H1 (cell line): Measurements from ENCODE around the gene VSTM2B. TPM values are rescaled to one million over a fixed set of nuclear protein-coding genes. Genes with fewer than 3 reads are reported as not detected.
A peak's percentile ranks its signal among the peaks of the same experiment; 100 is the strongest.

Source experiments
- CTCF ChIA-PET: fragments of 300-600 bp; sonication (Branson Sonifier 250); formaldehyde crosslinking; loops from one replicate; lab custom pipeline; 2021; ENCODE audit not compliant: partially characterized antibody; lab: Charles Lee
- POLR2A ChIA-PET: fragments of 300-600 bp; sonication (Branson Sonifier 250); formaldehyde crosslinking; loops from one replicate; lab custom pipeline; 2021; ENCODE audit warnings: inconsistent platforms; ENCODE audit not compliant: partially characterized antibody; lab: Charles Lee
- DNase-seq, 2 experiments: peaks; one replicate each; pipeline versions ENCODE4 v3.0.0 to v3.0.0-alpha.2; 2010 to 2022; ENCODE audit warnings: low spot score in 2 of 2, low read depth in 1 of 2, mixed read lengths in 1 of 2
- FAIRE-seq: peaks from 2 replicates; lab custom pipeline; 2011; peaks lifted over from hg19 to GRCh38; lab: Jason Lieb, UNC
- H2AFZ ChIP-seq: 2 replicates; pipeline ENCODE4 v1.8.1; 2012; ENCODE audit warnings: low read length, inconsistent platforms
- H2AK5ac ChIP-seq: 2 replicates; pipeline ENCODE4 v1.6.1; 2013; ENCODE audit warnings: low read depth, low read length
- H2BK120ac ChIP-seq: replicated peaks from 2 replicates; pipeline ENCODE3; 2013; ENCODE audit warnings: low read depth, low read length, inconsistent platforms
- H2BK12ac ChIP-seq: 2 replicates; pipeline ENCODE4 v1.6.1; 2013; ENCODE audit warnings: low read depth, low read length
- H2BK15ac ChIP-seq: 2 replicates; pipeline ENCODE4 v1.6.1; 2013; ENCODE audit warnings: low read length
- H2BK20ac ChIP-seq: 2 replicates; pipeline ENCODE4 v1.6.1; 2013; ENCODE audit warnings: low read length
- H2BK5ac ChIP-seq: 2 replicates; pipeline ENCODE4 v1.6.1; 2013; ENCODE audit warnings: low read depth, low read length
- H3K14ac ChIP-seq: 2 replicates; pipeline ENCODE4 v1.6.1; 2013; ENCODE audit warnings: inconsistent platforms; ENCODE audit not compliant: insufficient read length
- H3K18ac ChIP-seq: 2 replicates; pipeline ENCODE4 v1.6.1; 2013; ENCODE audit warnings: low read length; ENCODE audit errors: extremely low read depth
- H3K23ac ChIP-seq: 2 replicates; pipeline ENCODE4 v1.6.1; 2013; ENCODE audit warnings: inconsistent platforms; ENCODE audit not compliant: insufficient read length
- H3K23me2 ChIP-seq: 2 replicates; pipeline ENCODE4 v1.6.1; 2013; ENCODE audit warnings: low read depth, low read length
- H3K27ac ChIP-seq: 2 replicates; pipeline ENCODE4 v1.6.1; 2011; ENCODE audit warnings: low read depth, low read length, inconsistent platforms
- H3K27me3 ChIP-seq, 4 experiments: replicated peaks in 1 of 4; 1 replicate in 1 of 4; 2 replicates in 3 of 4; pipeline versions ENCODE4 v1.6.1 to v1.8.1; 2011 to 2013; ENCODE audit warnings: low read length in 3 of 4, mild to moderate bottlenecking in 3 of 4, inconsistent platforms in 2 of 4, mixed read lengths in 2 of 4, moderate library complexity in 1 of 4; ENCODE audit not compliant: control insufficient read depth in 3 of 4, insufficient read depth in 3 of 4; ENCODE audit errors: extremely low read depth in 1 of 4
- H3K36me3 ChIP-seq, 4 experiments: 2 replicates each; pipeline versions ENCODE4 v1.6.1 to v1.8.1; 2011 to 2013; ENCODE audit warnings: mild to moderate bottlenecking in 4 of 4, low read length in 3 of 4, moderate library complexity in 2 of 4, control low read depth in 1 of 4, inconsistent platforms in 1 of 4; ENCODE audit not compliant: insufficient read depth in 4 of 4, control insufficient read depth in 2 of 4
- H3K4ac ChIP-seq: replicated peaks from 2 replicates; pipeline ENCODE3; 2013; ENCODE audit warnings: low read length, low read depth, mixed read lengths, inconsistent platforms; ENCODE audit not compliant: insufficient read length
- H3K4me1 ChIP-seq, 4 experiments: replicated peaks in 1 of 4; 1 replicate in 1 of 4; 2 replicates in 3 of 4; pipeline versions ENCODE4 v1.6.1 to v1.8.1; 2011 to 2013; ENCODE audit warnings: low read length in 3 of 4, inconsistent platforms in 2 of 4, mixed read lengths in 1 of 4; ENCODE audit not compliant: insufficient read depth in 4 of 4, control insufficient read depth in 3 of 4
- H3K4me2 ChIP-seq, 2 experiments: 2 replicates each; pipeline versions ENCODE4 v1.6.1 to v1.8.1; 2011 to 2013; ENCODE audit warnings: low read depth in 2 of 2, low read length in 2 of 2, control low read depth in 1 of 2, inconsistent platforms in 1 of 2, mild to moderate bottlenecking in 1 of 2; ENCODE audit not compliant: insufficient read depth in 1 of 2
- H3K4me3 ChIP-seq, 4 experiments: fragments of 200-600, 300-600 bp in 1 of 4; sonication (generic), shearing (Covaris generic), sonication (Bioruptor Twin) in 1 of 4; 2 replicates each; pipeline versions ENCODE4 v1.5.1 to v1.8.1; 2011 to 2016; ENCODE audit warnings: low read length in 4 of 4, low read depth in 3 of 4, control low read depth in 2 of 4, inconsistent platforms in 2 of 4, mild to moderate bottlenecking in 2 of 4, mixed read lengths in 1 of 4, moderate library complexity in 1 of 4; ENCODE audit not compliant: insufficient read depth in 2 of 4; ENCODE audit errors: extremely low read depth in 1 of 4
- H3K56ac ChIP-seq: replicated peaks from 2 replicates; pipeline ENCODE3; 2013; ENCODE audit warnings: low read depth, mild to moderate bottlenecking, mixed read lengths, low read length, inconsistent platforms; ENCODE audit not compliant: insufficient read length
- H3K79me1 ChIP-seq: 2 replicates; pipeline ENCODE4 v1.6.1; 2013; ENCODE audit warnings: low read depth, low read length, control low read depth
- H3K79me2 ChIP-seq, 2 experiments: 2 replicates each; pipeline versions ENCODE4 v1.6.1 to v1.8.1; 2012 to 2013; ENCODE audit warnings: low read length in 2 of 2, mild to moderate bottlenecking in 2 of 2, inconsistent platforms in 1 of 2; ENCODE audit not compliant: insufficient read depth in 2 of 2, control insufficient read depth in 1 of 2
- H3K9ac ChIP-seq, 4 experiments: replicated peaks in 1 of 4; 1 replicate in 1 of 4; 2 replicates in 3 of 4; pipeline versions ENCODE4 v1.6.1 to v1.8.1; 2011 to 2013; ENCODE audit warnings: low read depth in 3 of 4, low read length in 3 of 4, control low read depth in 2 of 4, mild to moderate bottlenecking in 2 of 4, moderate library complexity in 2 of 4, inconsistent platforms in 1 of 4; ENCODE audit errors: extremely low read depth in 1 of 4
- H3K9me3 ChIP-seq, 2 experiments: 2 replicates each; pipeline versions ENCODE4 v1.6.1 to v1.8.1; 2012 to 2013; ENCODE audit warnings: mild to moderate bottlenecking in 2 of 2, moderate library complexity in 2 of 2, control low read depth in 1 of 2, inconsistent platforms in 1 of 2, low read depth in 1 of 2, low read length in 1 of 2, mixed read lengths in 1 of 2; ENCODE audit not compliant: insufficient read depth in 2 of 2
- H4K20me1 ChIP-seq, 2 experiments: replicated peaks in 1 of 2; 2 replicates each; pipeline versions ENCODE3 to v1.8.1; 2011 to 2013; ENCODE audit warnings: inconsistent platforms in 2 of 2, low read length in 2 of 2, mild to moderate bottlenecking in 1 of 2; ENCODE audit not compliant: insufficient read depth in 2 of 2, control insufficient read depth in 1 of 2
- H4K5ac ChIP-seq: 2 replicates; pipeline ENCODE4 v1.6.1; 2013; ENCODE audit warnings: low read length, low read depth, mixed read lengths, inconsistent platforms; ENCODE audit not compliant: insufficient read length
- H4K8ac ChIP-seq: 2 replicates; pipeline ENCODE4 v1.8.0; 2013; ENCODE audit warnings: mild to moderate bottlenecking, moderate library complexity, low read length, inconsistent platforms; ENCODE audit not compliant: insufficient read depth; ENCODE audit errors: extremely low read depth
- H4K91ac ChIP-seq: replicated peaks from 2 replicates; pipeline ENCODE3; 2013; ENCODE audit warnings: low read length, mixed read lengths, inconsistent platforms; ENCODE audit not compliant: insufficient read length
- CBX8 ChIP-seq: fragments of 300-800, 300-1000 bp; sonication (generic); IDR thresholded peaks from 2 replicates; pipeline ENCODE4 v1.7.1; 2016; ENCODE audit warnings: low read depth, low read length, borderline replicate concordance
- CTBP2 ChIP-seq: IDR thresholded peaks from 2 replicates; pipeline ENCODE4 v1.7.0; 2011; ENCODE audit warnings: borderline replicate concordance, mild to moderate bottlenecking, moderate library complexity, mixed read lengths, low read length; ENCODE audit not compliant: insufficient read depth, insufficient read length
- MAFK ChIP-seq: IDR thresholded peaks from 2 replicates; pipeline ENCODE4 v1.6.1; 2012; ENCODE audit warnings: low read depth, mild to moderate bottlenecking, improper control_type of control experiment, low read length
- POU5F1 ChIP-seq: IDR thresholded peaks from 2 replicates; pipeline ENCODE4 v1.6.1; 2011; ENCODE audit warnings: low read depth, mild to moderate bottlenecking, low read length, moderate library complexity
- WGBS, 2 experiments: shearing (Covaris generic) in 1 of 2; methylation state at CpG; one replicate each; pipeline versions ENCODE4 v1.1.6 to v1.1.7; 2013 to 2015; ENCODE audit warnings: low lambda C conversion rate in 2 of 2, mixed read lengths in 2 of 2, inconsistent platforms in 1 of 2, low coverage in 1 of 2, missing lambda C conversion rate in 1 of 2; ENCODE audit not compliant: insufficient replicate concordance in 2 of 2, insufficient coverage in 1 of 2, insufficient read length in 1 of 2; ENCODE audit errors: extremely low coverage in 1 of 2, missing lambda C conversion rate in 1 of 2; 5-methylcytosine and 5-hydroxymethylcytosine counted together
- polyA plus RNA-seq, 7 experiments: library from polyadenylated mRNA; depleted of rRNA in 3 of 7; stranded (reverse) in 5 of 7; unstranded in 2 of 7; fragments of >200 nt in 5 of 7; fragments of 200-250 nt in 2 of 7; gene quantifications; 1 replicate in 5 of 7; 2 replicates in 1 of 7; 4 replicates in 1 of 7; pipeline versions ENCODE4 v1.2.1 to v1.2.3, GENCODE V29; 2011 to 2013; ENCODE audit warnings: missing spikeins in 2 of 7, mixed read lengths in 2 of 7
- total RNA-seq: library from RNA; stranded (reverse); fragmentation: NEBNext Ultra II Directional; extraction: Animal tissue kit (Norgen Biotek cat#: 25700); gene quantifications from 2 replicates; pipeline ENCODE4 v1.2.1, GENCODE V29; 2021

VSTM2B gene
- total and polyA plus RNA-seq, 2 of the 8 experiments (the other 6 are each of a cell fraction or from before 2014, with no cell fraction given), result 0.82 to 1.5 TPM

GRCh38 chr19:29491995-29492577, 33.7 kb upstream of the VSTM2B start:
- H3K27me3 ChIP-seq, result no peaks in the 10 kb centered on the region; a peak in 1 of 7 replicates
- 0 out of 7 replicates have a peak, but pooled peaks cover 0 to 2% (median 0%) of the 10 kb centered on the region in 4 experiments for H3K4me1 ChIP-seq
- no peak overlapping the region for H3K9ac ChIP-seq
- no peaks in the 10 kb centered on the region for H3K79me2 ChIP-seq
- H3K79me1 ChIP-seq, result no peaks in the 10 kb centered on the region
- H3K56ac ChIP-seq, result no peak overlapping the region
- no peak overlapping the region for H4K91ac ChIP-seq
- no peak overlapping the region for H2BK120ac ChIP-seq
- DNase-seq (peak in 1 of 2 experiments; percentile 30), FAIRE-seq (no peak)
- H4K5ac ChIP-seq, result no peak overlapping the region
- H2AK5ac ChIP-seq, result no peak overlapping the region
- no peak overlapping the region for H3K23ac ChIP-seq
- H4K8ac ChIP-seq, result no peak overlapping the region
- no peak overlapping the region for H2BK15ac ChIP-seq
- no peak overlapping the region for H3K14ac ChIP-seq
- H3K4me3 ChIP-seq, result no peak overlapping the region
- no peak overlapping the region for H3K4me2 ChIP-seq
- no peak overlapping the region for H2BK12ac ChIP-seq
- no peak overlapping the region for H2BK5ac ChIP-seq
- no peaks in the 10 kb centered on the region; the same call in 1 of the 2 replicates for H3K23me2 ChIP-seq
- no peak overlapping the region for H2BK20ac ChIP-seq
- TF ChIP-seq MAFK, result no peak
- no peak for TF ChIP-seq POU5F1
- no peak for TF ChIP-seq CBX8
- no peak for TF ChIP-seq CTBP2
- TF ChIP-seq, all 59 proteins: peak for 0
- Histone ChIP-seq H3K27ac (no peak overlapping the region), H3K4ac (no peak overlapping the region), H2AFZ (no peak overlapping the region), H3K36me3 (no peaks in the 10 kb centered on the region), H3K9me3 (no peaks in the 10 kb centered on the region), H3K18ac (no peak overlapping the region; the same call in 1 of the 2 replicates), H4K20me1 (no peaks in the 10 kb centered on the region)
- CTCF ChIA-PET, result interaction anchor here (0.7 to 1.6 kb wide), 4 partner anchors 11 to 403 kb away, joined by 3 to 5 read pairs (median 3); no protein-coding TSS in a partner anchor
- POLR2A ChIA-PET, result no interaction called here
- 71% methylated on average over 7 of the region's 7 CpGs; no CpG with 5 or more reads in 1 of the 2 experiments for WGBS, 2 experiments
